HG03442 (cell line): ENCODE results near the gene IMPDH1.

ENCODE experiments used
- ATAC-seq: cut with Tn5 transposase; IDR thresholded peaks from one replicate; pipeline ENCODE4 v1.9.1; 2021; ENCODE audit warnings: mild to moderate bottlenecking, moderate library complexity; ENCODE audit not compliant: unreplicated experiment

Gene IMPDH1

GRCh38 chr7:128406314-128407232, 3.2 kb downstream of the IMPDH1 start:
- ATAC-seq: no peak

- no peak for ATAC-seq
Measured at GRCh38 chr7:128405471-128406313, 4.1 kb downstream of the IMPDH1 start.

- no peak for ATAC-seq
Measured at GRCh38 chr7:128404886-128405470, 4.8 kb downstream of the IMPDH1 start.

GRCh38 chr7:128404143-128404681, 5.6 kb downstream of the IMPDH1 start:
- no peak for ATAC-seq

- ATAC-seq: no peak
Measured at GRCh38 chr7:128403676-128404075, 6.1 kb downstream of the IMPDH1 start.

GRCh38 chr7:128402356-128402755, 7.4 kb downstream of the IMPDH1 start:
- ATAC-seq: no peak

GRCh38 chr7:128400566-128400965, 9.2 kb downstream of the IMPDH1 start:
- ATAC-seq: no peak

GRCh38 chr7:128399991-128400390, 9.8 kb downstream of the IMPDH1 start:
- ATAC-seq: no peak

- ATAC-seq: no peak
Measured at GRCh38 chr7:128398841-128399135, 11.0 kb downstream of the IMPDH1 start.

GRCh38 chr7:128398016-128398840, 11.6 kb downstream of the IMPDH1 start:
- ATAC-seq: no peak

- no peak for ATAC-seq
Measured at GRCh38 chr7:128396357-128396756, 13.4 kb downstream of the IMPDH1 start.

GRCh38 chr7:128395748-128396147, 14.0 kb downstream of the IMPDH1 start:
- no peak for ATAC-seq

GRCh38 chr7:128394904-128395496, 14.8 kb downstream of the IMPDH1 start:
- no peak for ATAC-seq

- ATAC-seq: no peak
Measured at GRCh38 chr7:128393526-128394330, 16.1 kb downstream of the IMPDH1 start.

GRCh38 chr7:128392446-128393327, 17.1 kb downstream of the IMPDH1 start:
- ATAC-seq: no peak

- ATAC-seq: no peak
Measured at GRCh38 chr7:128391805-128392204, 18.0 kb downstream of the IMPDH1 start.

GRCh38 chr7:128390871-128391565, 18.8 kb downstream of the IMPDH1 start:
- no peak for ATAC-seq
